Epithelial cell of esophagus (primary cell): ENCODE results near the gene ZNF620.

Source experiments
- DNase-seq: peaks from one replicate; pipeline ENCODE4 v3.0.0; 2010; ENCODE audit warnings: low read depth
- H3K4me3 ChIP-seq: 2 replicates; pipeline ENCODE4 v1.5.1; 2011; ENCODE audit warnings: mild to moderate bottlenecking, low read length, control low read depth
- CTCF ChIP-seq: IDR thresholded peaks from 2 replicates; pipeline ENCODE4 v1.5.1; 2011; ENCODE audit warnings: low read depth, mild to moderate bottlenecking, low read length, control low read depth, inconsistent platforms; ENCODE audit not compliant: insufficient read depth; ENCODE audit errors: missing control alignments

ZNF620 gene

GRCh38 chr3:40523781-40524180 is 17.9 kb downstream of the ZNF620 start:
- H3K4me3 ChIP-seq = no peak overlapping the region
- no peak for TF ChIP-seq CTCF
- no peak for DNase-seq

- no peak for DNase-seq
- peak overlapping the region; percentile 76 for H3K4me3 ChIP-seq
- no peak for TF ChIP-seq CTCF
These were observed 18.4 kb downstream of the ZNF620 start for GRCh38 chr3:40524222-40524567.

GRCh38 chr3:40524568-40525285 is 18.9 kb downstream of the ZNF620 start, which contains the start of gene ZNF621:
Gene ZNF621 (plus strand): TSS chr3:40524960. CDS start chr3:40525841, 881 bp downstream.
- peak; percentile 5 for TF ChIP-seq CTCF
- H3K4me3 ChIP-seq = peak within 1 kb of the TSS; percentile 76
- peak; percentile 85 for DNase-seq

GRCh38 chr3:40528426-40528825 is 22.6 kb downstream of the ZNF620 start:
- no peak for TF ChIP-seq CTCF
- no peak overlapping the region for H3K4me3 ChIP-seq
- DNase-seq = no peak

- no peak overlapping the region for H3K4me3 ChIP-seq
- TF ChIP-seq CTCF = no peak
- no peak for DNase-seq
These were observed 26.4 kb downstream of the ZNF620 start for GRCh38 chr3:40532252-40532651.

GRCh38 chr3:40534283-40534682 is 28.4 kb downstream of the ZNF620 start:
- no peak overlapping the region for H3K4me3 ChIP-seq
- no peak for TF ChIP-seq CTCF
- DNase-seq = no peak

- no peak for TF ChIP-seq CTCF
- DNase-seq = peak; percentile 59
- H3K4me3 ChIP-seq = no peak overlapping the region
These were observed 41.0 kb downstream of the ZNF620 start for GRCh38 chr3:40546816-40547215.
